Measurements from ENCODE around the gene RYR3.

DNA sequence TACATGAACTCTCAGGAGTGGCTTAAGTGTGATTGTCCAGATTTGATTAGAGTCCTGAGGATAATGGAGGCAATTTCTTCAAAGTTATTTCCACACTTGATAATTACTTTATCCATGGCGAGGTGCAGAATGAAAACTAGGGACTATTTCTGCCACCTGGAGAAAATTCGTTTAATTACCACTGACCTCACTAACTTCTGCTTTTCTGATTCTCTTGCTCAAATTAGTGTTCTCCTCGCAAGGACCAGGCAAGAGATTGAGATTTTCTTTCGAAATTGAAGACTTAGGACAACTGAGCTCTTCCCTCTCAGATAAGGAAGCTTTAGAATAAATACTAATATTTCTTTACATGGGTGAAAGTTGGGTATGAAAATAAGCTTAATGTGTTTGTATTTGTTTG lies 135.2 kb downstream of the RYR3 start:
- TF ChIP-seq, protein P1, sequence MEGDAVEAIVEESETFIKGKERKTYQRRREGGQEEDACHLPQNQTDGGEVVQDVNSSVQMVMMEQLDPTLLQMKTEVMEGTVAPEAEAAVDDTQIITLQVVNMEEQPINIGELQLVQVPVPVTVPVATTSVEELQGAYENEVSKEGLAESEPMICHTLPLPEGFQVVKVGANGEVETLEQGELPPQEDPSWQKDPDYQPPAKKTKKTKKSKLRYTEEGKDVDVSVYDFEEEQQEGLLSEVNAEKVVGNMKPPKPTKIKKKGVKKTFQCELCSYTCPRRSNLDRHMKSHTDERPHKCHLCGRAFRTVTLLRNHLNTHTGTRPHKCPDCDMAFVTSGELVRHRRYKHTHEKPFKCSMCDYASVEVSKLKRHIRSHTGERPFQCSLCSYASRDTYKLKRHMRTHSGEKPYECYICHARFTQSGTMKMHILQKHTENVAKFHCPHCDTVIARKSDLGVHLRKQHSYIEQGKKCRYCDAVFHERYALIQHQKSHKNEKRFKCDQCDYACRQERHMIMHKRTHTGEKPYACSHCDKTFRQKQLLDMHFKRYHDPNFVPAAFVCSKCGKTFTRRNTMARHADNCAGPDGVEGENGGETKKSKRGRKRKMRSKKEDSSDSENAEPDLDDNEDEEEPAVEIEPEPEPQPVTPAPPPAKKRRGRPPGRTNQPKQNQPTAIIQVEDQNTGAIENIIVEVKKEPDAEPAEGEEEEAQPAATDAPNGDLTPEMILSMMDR (conservative IDR thresholded peaks at IDR 0.05; ENCODE audit: low read length) = no peak
- no peak for TF ChIP-seq EZH2phosphoT487 (IDR thresholded peaks at IDR 0.05; ENCODE audit: borderline replicate concordance, low read depth, low read length)

All from OCI-LY7 (cell line).